MCF 10A (cell line): ENCODE data around the gene ADAM20. TPM values are rescaled to one million over a fixed set of nuclear protein-coding genes. Genes with fewer than 3 reads are reported as not detected.

ENCODE experiments used
- Bru-seq: library from RNA; stranded (reverse); fragments of 400-500 nt; gene quantifications from one replicate; lab custom pipeline; 2021; lab: Mats Ljungman, UMichigan
- BruChase-seq, 2 experiments: library from RNA; stranded (reverse); fragments of 400-500 nt; gene quantifications; one replicate each; lab custom pipeline; 2021; lab: Mats Ljungman, UMichigan
- BruUV-seq: library from RNA; stranded (reverse); fragments of 400-500 nt; replicated peaks from 2 replicates; lab custom pipeline; 2021; lab: Mats Ljungman, UMichigan
- CTCF ChIA-PET: fragments of 300-600 bp; sonication (Branson Sonifier 250); formaldehyde crosslinking; extraction: SDS; loops from one replicate; lab custom pipeline; 2021; ENCODE audit warnings: antibody characterized with exemption, inconsistent platforms; lab: Yijun Ruan, JAX
- POLR2A ChIA-PET: fragments of 300-600, 350-650 bp; sonication (Branson Sonifier 250); formaldehyde crosslinking; extraction: SDS; loops from one replicate; lab custom pipeline; 2020; ENCODE audit warnings: antibody characterized with exemption, inconsistent platforms; lab: Yijun Ruan, JAX
- DNase-seq: peaks from one replicate; pipeline ENCODE4 v3.0.0-alpha.2; 2018; ENCODE audit not compliant: unreplicated experiment
- H3K27ac Mint-ChIP-seq: one replicate; pipeline ENCODE4 v1.8.0; 2022; ENCODE audit warnings: mild to moderate bottlenecking, low read depth, mixed read lengths; ENCODE audit not compliant: unreplicated experiment
- H3K27me3 Mint-ChIP-seq: one replicate; pipeline ENCODE4 v1.8.0; 2022; ENCODE audit warnings: mixed read lengths; ENCODE audit not compliant: insufficient read depth, unreplicated experiment
- H3K36me3 Mint-ChIP-seq: one replicate; pipeline ENCODE4 v1.8.0; 2022; ENCODE audit warnings: mild to moderate bottlenecking, moderate library complexity, mixed read lengths; ENCODE audit not compliant: insufficient read depth, unreplicated experiment
- H3K4me1 Mint-ChIP-seq: one replicate; pipeline ENCODE4 v1.8.0; 2022; ENCODE audit warnings: mixed read lengths; ENCODE audit not compliant: insufficient read depth, unreplicated experiment
- H3K4me3 Mint-ChIP-seq: one replicate; pipeline ENCODE4 v1.8.0; 2022; ENCODE audit warnings: mild to moderate bottlenecking, moderate library complexity, mixed read lengths; ENCODE audit not compliant: unreplicated experiment
- H3K9me3 Mint-ChIP-seq: one replicate; pipeline ENCODE4 v1.8.0; 2022; ENCODE audit warnings: mixed read lengths; ENCODE audit not compliant: unreplicated experiment
- intact Hi-C: fragments of 100-400 bp; cut with micrococcal nuclease; formaldehyde crosslinking; loops from 2 replicates; pipeline ENCODE4 v1.14.1; 2022
- long read RNA-seq: library from polyadenylated mRNA; stranded (forward); transcript quantifications from one replicate; pipeline ENCODE4 v2.0.0, GENCODE V29; 2022
- total RNA-seq: library from RNA; stranded (reverse); gene quantifications from 2 replicates; pipeline ENCODE4 v1.2.3, GENCODE V29; 2022
- TF ChIP-seq, protein P1 (sequence below): fragments of 200-600 bp; IDR thresholded peaks from one replicate; pipeline ENCODE4 v1.8.0; 2022; ENCODE audit warnings: antibody characterized with exemption, mild to moderate bottlenecking; ENCODE audit not compliant: unreplicated experiment

The ADAM20 gene
- total RNA-seq (1.4 and 1.6 TPM in 2 replicates), Bru-seq, nascent RNA (percentile 74 among the genes with signal in this experiment), BruChase-seq, experiment 1, labeled RNA remaining after a 6-hour chase (percentile 95 among the genes with signal in this experiment), BruChase-seq, experiment 2, labeled RNA remaining after a 2-hour chase (percentile 95 among the genes with signal in this experiment)
- long read RNA-seq, result 0 reads

DNA sequence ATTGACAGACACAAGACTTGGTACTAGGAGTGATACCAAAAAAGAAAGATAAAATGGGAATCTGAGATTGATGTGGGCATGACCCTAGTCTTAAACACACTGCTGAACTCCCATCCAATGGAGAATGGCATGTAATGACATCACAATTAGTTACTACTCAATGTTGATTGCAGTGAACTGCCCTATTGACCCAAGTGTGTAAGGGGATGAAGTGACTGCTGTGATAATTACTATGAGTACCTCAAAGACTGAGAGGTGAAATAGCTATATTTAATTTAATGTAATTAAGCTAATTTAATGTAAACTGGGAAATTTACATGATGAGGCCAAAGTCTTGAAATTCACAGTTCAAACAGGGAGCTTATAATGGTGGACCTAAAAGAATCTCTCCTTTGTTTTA is at the start of gene ADAM20:
Gene ADAM20, minus strand, starts transcription at position 101 of the 400 bp plus-strand sequence. CDS start 10,247 bp downstream, outside the sequence.
- H3K9me3 Mint-ChIP-seq, result no peaks in the 10 kb centered on the region
- H3K4me3 Mint-ChIP-seq, result no peak within 1 kb of the TSS
- TF ChIP-seq, protein P1, sequence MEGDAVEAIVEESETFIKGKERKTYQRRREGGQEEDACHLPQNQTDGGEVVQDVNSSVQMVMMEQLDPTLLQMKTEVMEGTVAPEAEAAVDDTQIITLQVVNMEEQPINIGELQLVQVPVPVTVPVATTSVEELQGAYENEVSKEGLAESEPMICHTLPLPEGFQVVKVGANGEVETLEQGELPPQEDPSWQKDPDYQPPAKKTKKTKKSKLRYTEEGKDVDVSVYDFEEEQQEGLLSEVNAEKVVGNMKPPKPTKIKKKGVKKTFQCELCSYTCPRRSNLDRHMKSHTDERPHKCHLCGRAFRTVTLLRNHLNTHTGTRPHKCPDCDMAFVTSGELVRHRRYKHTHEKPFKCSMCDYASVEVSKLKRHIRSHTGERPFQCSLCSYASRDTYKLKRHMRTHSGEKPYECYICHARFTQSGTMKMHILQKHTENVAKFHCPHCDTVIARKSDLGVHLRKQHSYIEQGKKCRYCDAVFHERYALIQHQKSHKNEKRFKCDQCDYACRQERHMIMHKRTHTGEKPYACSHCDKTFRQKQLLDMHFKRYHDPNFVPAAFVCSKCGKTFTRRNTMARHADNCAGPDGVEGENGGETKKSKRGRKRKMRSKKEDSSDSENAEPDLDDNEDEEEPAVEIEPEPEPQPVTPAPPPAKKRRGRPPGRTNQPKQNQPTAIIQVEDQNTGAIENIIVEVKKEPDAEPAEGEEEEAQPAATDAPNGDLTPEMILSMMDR, result no peak
- intact Hi-C loops, result no loop called here
- ChIA-PET POLR2A (interaction anchor here (1.1 kb wide), 1 partner anchor 71 kb away, joined by 5 read pairs; no protein-coding TSS in a partner anchor), CTCF (no interaction called here)
- no peaks in the 10 kb centered on the region for H3K27me3 Mint-ChIP-seq
- H3K27ac Mint-ChIP-seq, result no peak within 1 kb of the TSS
- H3K4me1 Mint-ChIP-seq, result no peaks in the 10 kb centered on the region
- DNase-seq, result no peak
- H3K36me3 Mint-ChIP-seq, result no peaks in the 10 kb centered on the region
- no TSS peak for BruUV-seq

DNA sequence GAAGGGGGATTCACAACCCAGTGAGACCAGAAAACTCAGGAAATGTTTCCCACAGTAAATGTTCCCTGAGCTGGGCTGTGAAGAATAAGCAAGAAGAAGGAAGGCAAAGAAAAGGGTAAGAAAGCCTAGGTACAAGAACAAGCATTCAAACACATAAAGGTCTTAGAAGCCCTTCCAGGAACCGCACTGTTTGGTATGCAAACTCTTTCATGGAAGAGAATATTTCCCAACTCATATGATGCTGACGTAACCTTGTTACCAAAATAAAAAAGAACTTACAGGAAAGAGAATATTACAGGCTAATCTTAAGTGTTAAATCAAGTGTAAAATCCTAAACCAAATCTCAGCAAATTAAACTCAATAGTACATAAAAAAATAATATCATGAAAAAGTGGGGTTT is 42.1 kb upstream of the ADAM20 start:
- no peak overlapping the region for H3K4me3 Mint-ChIP-seq
- H3K4me1 Mint-ChIP-seq, result no peaks in the 10 kb centered on the region

DNA sequence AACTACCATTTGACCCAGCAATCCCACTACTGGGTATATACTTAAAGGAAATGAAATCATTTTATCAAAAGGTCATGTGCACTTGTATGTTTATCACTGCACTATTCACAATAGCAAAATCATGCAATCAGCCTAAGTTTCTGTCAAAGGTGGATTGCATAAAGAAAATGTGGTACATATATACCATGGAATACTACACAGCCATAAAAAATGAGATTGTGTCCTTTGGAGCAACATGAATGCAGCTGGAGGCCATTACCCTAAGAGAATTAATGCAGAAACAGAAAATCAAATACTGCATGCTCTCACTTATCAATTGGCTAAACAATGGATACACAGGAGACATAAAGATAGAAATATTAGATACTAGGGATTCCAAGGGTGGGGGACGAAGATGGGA is 38.2 kb upstream of the ADAM20 start:
- intact Hi-C loops, result loop anchor here (5.0 kb wide), 1 partner anchor 756 kb away; no protein-coding TSS in a partner anchor
- H3K27ac Mint-ChIP-seq, result no peak overlapping the region
- BruUV-seq, result no TSS peak
- H3K4me3 Mint-ChIP-seq, result no peak overlapping the region
- peaks cover 19% of the 10 kb centered on the region for H3K36me3 Mint-ChIP-seq
- ChIA-PET POLR2A (no interaction called here), CTCF (no interaction called here)
- no peak for DNase-seq
- peaks cover 4% of the 10 kb centered on the region for H3K4me1 Mint-ChIP-seq
- TF ChIP-seq, protein P1, result no peak
- no peaks in the 10 kb centered on the region for H3K27me3 Mint-ChIP-seq
- H3K9me3 Mint-ChIP-seq, result no peaks in the 10 kb centered on the region

More for the DNA sequence above, 42.1 kb upstream of the ADAM20 start:
- H3K36me3 Mint-ChIP-seq, result peaks cover 45% of the 10 kb centered on the region
- TF ChIP-seq, protein P1, result no peak
- DNase-seq, result no peak
- no peaks in the 10 kb centered on the region for H3K9me3 Mint-ChIP-seq
- no peak overlapping the region for H3K27ac Mint-ChIP-seq
- no TSS peak for BruUV-seq
- ChIA-PET CTCF (interaction anchor here (1.5 kb wide), 1 partner anchor 10 kb away, joined by 3 read pairs; no protein-coding TSS in a partner anchor), POLR2A (interaction anchor here (0.5 kb wide), 1 partner anchor 25 kb away, joined by 3 read pairs; no protein-coding TSS in a partner anchor)
- H3K27me3 Mint-ChIP-seq, result no peaks in the 10 kb centered on the region
- intact Hi-C loops, result no loop called here

DNA sequence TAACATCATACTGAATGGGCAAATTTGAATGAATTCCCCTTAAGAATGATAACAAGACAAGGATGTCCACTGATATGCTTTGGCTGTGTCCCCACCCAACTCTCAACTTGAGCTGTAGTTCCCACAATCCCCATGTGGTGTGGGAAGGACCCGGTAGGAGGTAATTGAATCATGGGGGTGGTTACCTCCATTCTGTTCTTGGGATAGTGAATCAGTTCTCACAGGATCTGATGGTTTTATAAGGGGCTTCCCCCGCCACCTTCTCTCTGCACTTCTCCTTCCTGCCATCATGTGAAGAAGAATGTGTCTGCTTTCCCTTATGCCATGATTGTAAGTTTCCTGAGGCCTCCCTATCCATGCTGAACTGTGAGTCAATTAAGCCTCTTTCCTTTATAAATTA is 36.3 kb upstream of the ADAM20 start:
- TF ChIP-seq, protein P1, result no peak
- POLR2A ChIA-PET, result no interaction called here
- H3K4me1 Mint-ChIP-seq, result peaks cover 4% of the 10 kb centered on the region
- H3K9me3 Mint-ChIP-seq, result no peaks in the 10 kb centered on the region
- intact Hi-C loops, result loop anchor here (5.0 kb wide), 1 partner anchor 754 kb away; no protein-coding TSS in a partner anchor
- peaks cover 11% of the 10 kb centered on the region for H3K36me3 Mint-ChIP-seq
- no peak overlapping the region for H3K4me3 Mint-ChIP-seq
- DNase-seq, result no peak
- H3K27me3 Mint-ChIP-seq, result no peaks in the 10 kb centered on the region
- H3K27ac Mint-ChIP-seq, result no peak overlapping the region
- no TSS peak for BruUV-seq
- CTCF ChIA-PET, result interaction anchor here (0.6 kb wide), 1 partner anchor 118 kb away, joined by 3 read pairs; no protein-coding TSS in a partner anchor
